Measurements from ENCODE around the gene RIC8B.

RIC8B gene

GRCh38 chr12:106870116-106870515, 95.6 kb downstream of the RIC8B start:
- no peak for DNase-seq

DNA sequence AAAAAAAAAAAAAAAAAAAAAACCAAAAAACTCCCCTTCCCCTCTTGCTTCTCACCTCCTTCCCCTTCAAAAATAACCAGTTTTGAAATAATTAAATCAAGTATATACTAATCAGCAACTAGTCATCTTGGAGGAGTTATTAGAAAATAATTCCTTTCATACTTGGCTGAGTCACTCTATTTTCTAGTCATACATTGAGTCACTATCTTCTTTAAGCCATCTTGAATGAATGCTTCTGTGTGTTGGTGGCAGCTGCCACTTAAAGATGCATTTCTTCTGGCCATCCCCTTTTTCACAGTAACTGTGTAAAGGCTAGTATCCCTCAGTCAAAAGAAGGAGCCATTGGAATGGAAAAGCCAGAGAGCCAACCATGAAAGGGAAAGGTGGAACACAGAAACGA, 97.0 kb downstream of the RIC8B start:
- DNase-seq: no peak

DNA sequence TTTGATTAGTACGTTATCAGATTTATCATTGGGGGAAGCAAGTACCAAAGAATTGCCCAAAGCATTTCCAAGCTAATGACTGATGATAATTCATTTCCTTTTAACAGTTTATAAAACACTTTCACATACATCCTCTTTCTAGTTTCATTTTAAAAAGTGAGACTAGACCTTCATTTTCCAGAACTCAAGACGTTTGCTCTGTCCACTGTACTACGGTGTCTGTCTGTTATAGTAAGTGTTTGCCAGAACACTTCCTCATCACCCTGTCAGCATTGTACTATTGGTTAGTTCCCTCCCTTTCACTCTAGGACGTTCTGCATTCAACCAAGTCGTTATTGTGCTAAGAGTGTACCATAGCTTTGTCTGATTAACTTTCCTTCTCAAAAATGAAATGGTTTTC, 99.5 kb downstream of the RIC8B start:
- no peak for DNase-seq

- no peak for DNase-seq
These were observed 104.3 kb downstream of the RIC8B start for GRCh38 chr12:106878804-106879203.

- no peak for DNase-seq
These were observed 105.1 kb downstream of the RIC8B start for GRCh38 chr12:106879612-106880011.

DNA sequence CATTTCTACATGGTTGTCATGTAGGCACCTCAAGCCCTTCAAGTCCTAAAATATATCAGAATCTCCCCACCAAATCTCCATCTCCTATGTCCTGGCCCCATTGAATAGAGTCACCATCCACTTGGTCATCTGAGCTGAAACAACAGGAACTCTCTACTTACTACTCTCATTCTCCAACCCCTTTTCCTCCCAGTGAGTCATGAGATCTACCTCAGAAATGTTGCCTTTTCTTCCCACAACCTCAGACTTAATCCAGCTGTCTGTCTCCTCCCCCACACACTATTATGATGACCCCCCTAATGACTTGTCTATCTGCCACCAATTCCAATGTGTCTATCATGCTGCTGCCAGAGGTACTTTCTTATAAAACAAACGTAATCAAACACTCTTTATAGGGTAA, 108.9 kb downstream of the RIC8B start:
- DNase-seq: no peak

DNA sequence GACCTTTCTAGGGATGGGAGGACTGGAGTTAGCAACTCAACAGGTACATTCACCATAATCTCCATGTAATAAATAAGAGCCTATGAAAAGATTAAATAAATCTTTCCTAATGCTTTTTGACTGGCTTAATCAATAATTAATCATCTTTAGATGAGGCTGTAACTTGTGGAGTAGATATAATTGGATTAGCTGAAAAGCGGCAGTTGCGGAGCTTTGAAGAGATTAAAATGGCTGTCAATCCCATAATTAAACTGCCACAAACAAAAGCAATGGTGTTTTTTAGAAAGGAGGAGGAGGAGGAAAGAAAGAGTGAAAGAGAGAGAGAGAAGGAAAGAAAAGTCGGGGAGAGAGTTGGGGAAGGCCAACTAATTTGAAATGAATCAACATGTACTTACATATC, 110.5 kb downstream of the RIC8B start:
- DNase-seq: no peak

DNA sequence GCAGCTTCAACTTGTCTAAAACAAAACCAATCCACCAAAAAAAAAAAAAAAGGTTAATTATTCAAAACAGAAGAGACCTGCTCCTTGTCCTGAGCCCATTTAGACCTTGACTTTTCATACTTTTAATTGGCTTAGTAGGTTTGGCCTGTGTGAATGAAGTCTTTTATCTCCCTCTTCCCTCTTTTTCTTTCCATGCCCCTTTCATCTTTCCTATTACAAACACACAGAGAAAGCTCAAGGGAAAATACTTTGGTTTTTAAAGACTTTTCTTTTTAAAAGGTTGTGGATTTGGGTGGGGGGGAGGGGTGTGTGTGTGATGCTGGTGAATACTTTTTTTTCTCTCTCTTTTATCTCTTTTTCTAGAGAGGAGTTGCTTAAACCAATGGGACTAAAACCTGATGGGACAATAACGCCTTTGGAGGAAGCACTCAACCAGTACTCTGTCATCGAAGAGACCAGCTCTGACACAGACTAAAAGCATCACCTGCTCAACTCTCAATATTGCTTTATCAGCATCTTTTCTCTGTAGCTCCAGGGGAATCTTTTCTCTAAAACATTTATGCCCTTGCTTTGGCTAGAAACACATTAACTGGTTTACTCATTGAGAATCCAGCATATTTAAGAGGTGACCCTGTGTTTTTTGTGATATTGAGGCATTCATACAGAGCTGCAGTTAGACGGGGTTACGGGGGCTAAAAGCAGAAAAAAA, 111.2 kb downstream of the RIC8B start:
- DNase-seq: no peak

GRCh38 chr12:106886932-106887331, 112.5 kb downstream of the RIC8B start:
- no peak for DNase-seq

GRCh38 chr12:106888348-106888970, 114.0 kb downstream of the RIC8B start:
- DNase-seq: no peak

- no peak for DNase-seq
These were observed 114.8 kb downstream of the RIC8B start for GRCh38 chr12:106889326-106889725.

- DNase-seq: no peak
These were observed 115.6 kb downstream of the RIC8B start for GRCh38 chr12:106889950-106890626.

- DNase-seq: no peak
These were observed 117.6 kb downstream of the RIC8B start for GRCh38 chr12:106892075-106892474.

DNA sequence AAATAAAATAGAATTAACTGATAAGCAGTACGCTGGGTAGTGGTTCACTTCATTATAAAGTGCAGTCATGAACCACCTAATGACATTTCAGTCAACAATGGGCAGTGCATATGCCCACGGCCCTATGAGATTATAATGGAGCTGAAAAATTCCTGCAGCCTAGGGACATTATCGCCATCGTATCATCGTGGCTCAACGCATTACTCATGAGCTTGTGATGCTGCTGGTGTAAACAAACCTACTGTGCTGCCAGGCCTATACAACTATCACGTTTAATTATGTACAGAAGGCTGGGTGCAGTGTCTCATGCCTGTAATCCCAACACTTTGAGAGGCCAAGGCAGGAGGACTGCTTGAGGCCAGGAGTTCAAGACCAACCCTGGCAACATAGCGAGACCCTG, 119.0 kb downstream of the RIC8B start:
- DNase-seq: no peak

DNA sequence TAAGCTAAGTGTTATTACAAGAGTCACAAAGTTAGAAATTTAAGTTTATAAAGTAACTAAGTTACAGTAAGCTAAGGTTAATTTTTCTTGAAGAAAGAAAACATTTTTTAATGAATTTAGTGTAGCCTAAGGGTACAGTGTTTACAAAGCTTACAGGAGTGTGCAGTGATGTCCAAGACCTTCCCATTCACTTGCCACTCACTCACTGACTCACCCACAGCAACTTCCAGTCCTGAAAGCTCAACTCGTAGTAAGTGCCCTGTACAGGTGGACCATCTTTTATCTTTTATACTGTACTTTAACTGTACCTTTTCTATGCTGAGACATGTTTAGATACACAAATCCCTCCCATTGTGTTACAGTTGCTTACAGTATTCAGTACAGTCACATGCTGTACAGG, 120.3 kb downstream of the RIC8B start:
- no peak for DNase-seq

DNA sequence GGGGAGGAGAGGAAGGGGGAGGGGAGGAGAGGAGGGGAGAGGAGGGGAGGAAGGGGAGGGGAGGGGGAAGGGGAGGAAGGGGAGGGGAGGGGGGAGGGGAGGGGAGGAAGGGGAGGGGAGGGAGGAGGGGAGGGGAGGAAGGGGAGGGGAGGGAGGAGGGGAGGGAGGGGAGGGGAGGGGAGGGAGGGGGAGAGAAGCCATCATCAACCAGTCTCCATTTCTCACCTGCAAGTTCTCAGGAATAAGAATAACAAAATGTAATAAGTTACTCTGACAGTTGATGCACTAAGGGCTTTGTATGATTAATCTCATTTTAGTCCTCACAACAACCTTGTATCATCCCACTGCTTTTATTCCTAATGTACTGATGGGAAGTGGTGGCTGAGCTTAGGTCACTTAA, 122.1 kb downstream of the RIC8B start:
- no peak for DNase-seq

- no peak for DNase-seq
These were observed 122.6 kb downstream of the RIC8B start for GRCh38 chr12:106897082-106897481.

DNA sequence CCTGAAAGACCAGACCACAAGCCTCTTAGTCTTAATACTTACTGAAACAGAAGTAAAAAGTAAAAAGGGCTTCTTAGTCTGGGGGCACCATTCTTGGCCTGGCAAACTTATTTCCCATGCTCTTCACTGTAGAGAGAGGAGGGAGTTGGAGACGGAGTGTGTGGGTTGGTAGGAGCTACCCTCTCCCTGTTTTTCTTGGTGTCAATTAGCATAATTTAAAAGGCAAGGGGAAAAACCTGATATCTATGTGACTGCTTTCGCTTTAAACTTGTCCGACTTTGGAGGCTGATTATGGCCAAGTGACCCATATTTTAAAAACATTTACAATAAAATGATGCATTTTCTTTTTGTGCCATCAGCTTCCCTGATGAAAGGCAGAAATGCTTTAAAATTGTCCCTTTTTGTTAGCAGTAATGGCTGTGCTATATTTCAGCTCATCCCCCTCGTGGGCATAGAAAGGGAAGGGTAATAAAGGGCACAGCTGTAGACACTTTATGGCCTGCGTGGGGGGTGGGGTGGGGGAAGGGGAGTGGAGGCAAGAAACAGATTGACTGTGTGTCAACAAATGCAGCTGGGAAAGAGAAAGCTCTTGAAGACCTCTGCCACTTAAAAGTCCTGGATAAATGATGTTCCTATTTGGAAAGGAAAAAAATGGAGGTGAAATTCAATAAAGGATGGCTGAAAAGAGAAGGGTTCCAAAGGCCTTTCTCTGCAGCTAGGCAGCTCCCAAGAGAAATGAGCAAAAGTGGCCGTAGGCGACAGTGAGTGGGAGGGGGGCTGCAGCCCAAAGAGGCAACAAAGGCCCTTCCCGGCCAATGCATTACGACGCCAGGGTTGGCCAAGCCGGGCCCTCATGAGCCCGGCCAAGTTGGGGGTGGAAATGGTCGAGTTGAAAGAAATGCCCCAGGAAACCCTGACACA, 123.8 kb downstream of the RIC8B start:
- DNase-seq: no peak

DNA sequence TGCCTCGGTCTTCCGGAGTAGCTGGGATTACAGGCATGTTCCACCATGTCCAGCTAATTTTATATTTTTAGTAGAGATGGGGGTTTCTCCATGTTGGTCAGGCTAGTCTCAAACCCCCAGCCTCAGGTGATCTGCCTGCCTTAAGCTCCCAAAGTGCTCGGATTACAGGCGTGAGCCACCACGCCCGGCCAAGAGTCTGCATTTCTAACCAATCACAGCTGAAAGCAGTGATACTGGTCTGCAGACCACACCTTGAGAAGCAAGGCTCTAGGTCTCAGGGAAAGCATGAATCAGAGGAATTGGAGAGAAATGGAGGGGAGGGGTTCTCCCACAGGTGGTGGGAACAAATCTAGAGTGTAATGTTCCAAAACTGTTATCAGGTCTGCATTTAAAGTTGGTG, 126.1 kb downstream of the RIC8B start:
- DNase-seq: no peak

DNA sequence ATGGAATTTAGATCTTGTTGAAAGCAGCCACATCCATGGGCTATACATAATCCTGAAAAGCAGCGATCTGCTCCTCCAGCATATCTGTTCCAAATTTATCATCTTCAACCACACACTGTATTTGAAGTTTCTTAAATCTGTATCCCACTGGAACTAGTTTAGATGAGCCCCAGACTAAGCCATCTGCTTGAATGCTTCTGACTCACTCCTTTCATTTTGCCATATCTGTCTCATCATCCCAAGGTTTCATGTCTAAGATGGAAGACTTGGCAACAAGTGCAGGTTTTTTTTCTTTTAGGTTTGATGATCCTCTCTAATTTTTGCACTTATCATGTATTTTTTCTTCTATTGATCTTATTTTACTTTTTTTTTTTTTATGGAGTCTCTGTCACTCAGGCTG, 126.8 kb downstream of the RIC8B start:
- no peak for DNase-seq

DNA sequence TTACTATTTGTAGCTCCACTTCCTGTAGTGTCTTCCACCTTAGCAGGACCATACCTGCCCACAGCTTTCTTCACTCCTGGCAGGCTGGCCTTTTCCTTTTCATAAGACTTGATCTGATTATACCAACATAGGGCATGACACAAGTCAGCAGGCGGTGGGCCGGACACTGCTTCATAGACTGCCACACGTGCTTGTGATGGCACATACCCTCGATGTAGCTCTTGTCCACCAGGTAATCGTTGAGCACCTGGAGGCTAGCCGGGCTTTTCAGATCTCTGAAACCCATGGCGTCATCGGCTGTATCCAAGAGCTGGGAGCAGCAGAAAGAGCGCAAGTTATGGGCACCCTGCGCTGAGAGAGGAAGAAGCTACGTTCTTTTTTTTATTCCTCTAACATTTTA, 127.6 kb downstream of the RIC8B start:
- DNase-seq: no peak

DNA sequence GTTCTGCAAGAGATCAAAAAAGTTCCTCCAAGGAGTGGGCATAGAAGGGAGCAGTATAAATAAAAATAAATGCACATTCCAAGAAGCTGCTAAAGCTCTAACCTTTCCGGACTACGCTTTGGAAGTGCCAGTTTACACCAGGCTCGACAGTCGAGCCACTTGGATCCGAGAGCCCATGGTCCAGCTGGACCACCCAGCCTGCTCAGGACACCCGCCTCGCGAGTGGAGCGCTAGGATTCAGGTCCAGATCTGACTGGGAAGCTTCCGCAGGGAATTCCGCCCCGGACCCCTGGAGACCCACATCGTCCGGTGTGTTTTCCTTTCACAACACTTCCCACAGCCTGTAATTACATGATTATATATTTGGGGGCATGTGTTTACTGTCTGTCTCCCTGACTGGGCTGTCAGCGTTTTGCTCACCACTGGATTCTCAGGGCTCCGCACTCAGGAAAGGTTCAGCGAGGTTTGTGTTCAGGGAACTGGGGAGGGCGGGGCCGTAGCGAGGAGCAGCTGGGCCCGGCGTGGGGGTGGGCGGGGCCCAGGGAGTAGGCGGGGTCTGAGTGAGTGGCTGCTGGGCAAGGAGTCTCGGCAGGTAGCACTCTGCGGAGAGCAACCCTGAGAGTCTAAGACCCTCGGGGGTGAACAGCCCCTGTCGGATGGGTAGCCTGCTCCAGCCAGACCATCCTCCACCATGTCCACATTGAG, 128.9 kb downstream of the RIC8B start:
- DNase-seq: peak; percentile 66

GRCh38 chr12:106906715-106907114, 132.2 kb downstream of the RIC8B start:
- no peak for DNase-seq

Measured in CD4-positive, alpha-beta T cell treated with Interleukin-15 for 1 hour (primary cell).